ENCODE data around the gene SIPA1.

SIPA1 gene

DNA sequence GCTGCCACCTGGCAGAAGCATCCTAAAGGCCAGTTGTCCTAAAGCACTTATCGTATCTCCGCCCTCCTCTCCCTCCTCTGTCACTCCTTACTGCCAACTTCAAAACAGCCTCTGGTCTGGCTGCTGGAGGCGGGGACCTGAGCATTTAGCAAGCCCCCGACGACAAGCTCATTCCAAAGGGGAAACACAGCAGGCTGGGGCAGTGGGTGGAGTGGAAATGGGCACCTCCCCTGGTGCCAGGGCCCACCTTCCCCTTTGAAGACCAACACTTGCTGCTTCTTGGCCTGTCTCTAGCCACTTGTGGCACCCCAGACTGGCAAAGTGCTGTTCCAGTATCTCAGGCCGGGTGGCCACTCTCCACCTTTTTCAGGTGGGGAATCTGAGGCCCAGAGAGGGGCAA is 27.5 kb upstream of the SIPA1 start:
- no peak for DNase-seq

- DNase-seq: no peak
Measured at GRCh38 chr11:65611028-65611757, 26.7 kb upstream of the SIPA1 start.

DNA sequence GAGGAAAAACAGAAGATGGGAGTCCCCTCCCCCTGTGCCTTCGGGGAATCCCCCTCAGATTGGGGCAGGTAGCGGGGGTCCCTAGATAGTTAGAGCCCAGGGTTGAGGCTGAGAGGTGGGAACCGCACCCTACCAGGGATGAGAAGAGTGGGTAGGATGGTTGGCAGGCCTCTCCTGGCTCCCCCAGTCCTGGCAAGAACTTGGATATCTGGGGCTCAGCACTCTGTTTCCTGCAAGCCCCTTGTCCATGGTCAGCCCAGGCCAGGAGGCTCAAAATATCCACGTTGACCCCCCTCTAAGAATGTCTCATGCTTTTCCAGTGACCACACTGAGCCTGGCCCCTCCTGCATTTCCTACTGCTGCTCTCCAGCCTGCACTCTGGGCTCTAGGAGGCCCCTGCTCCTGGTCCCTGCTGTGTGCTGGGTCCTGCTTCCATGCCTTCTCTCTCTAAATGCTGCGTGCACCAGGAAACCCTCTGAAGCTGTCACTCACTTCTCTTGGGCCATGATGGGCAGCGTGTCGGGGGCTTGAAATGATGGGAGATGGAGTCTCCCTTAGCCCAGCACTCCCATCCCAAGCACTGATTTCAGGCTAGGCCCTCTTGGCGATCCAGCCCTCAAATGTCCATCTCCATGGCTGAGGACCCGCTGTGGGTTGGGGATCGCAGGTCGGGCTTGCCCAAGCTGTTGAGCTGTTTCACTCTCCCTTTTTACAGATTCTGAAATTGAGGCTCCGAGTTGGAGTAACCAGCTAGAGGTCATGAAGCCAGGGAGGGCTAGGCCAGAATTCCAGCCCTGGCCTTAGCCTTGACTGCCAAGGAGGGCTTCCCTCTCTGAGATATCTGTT is 25.9 kb upstream of the SIPA1 start:
- DNase-seq: no peak

DNA sequence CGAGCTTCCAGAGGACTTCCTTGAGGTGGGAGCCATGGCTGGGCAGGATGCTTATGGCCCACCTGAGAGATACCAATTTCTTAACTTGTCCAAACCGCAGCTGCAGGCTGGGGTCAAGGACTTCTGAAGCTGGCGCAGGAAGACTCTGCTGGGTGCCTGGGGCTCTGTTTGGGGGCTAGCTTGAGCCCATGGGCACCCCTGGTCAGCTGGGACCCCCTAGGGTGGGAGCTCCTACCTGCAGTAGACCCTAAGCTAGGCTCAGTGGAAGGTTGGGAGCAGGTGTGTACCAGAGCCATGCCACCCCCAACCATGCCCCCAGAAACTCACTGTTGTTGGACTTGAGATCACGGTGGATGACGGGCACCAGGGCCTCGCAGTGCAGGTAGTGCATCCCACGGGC is 25.2 kb upstream of the SIPA1 start:
- no peak for DNase-seq

- no peak for DNase-seq
Measured at GRCh38 chr11:65613091-65613928, 24.6 kb upstream of the SIPA1 start.

GRCh38 chr11:65615229-65615949 is 22.5 kb upstream of the SIPA1 start, which contains the start of gene PCNX3:
PCNX3 (plus strand) TSS chr11:65615776; CDS start chr11:65616312, 536 bp downstream.
- DNase-seq: peak; percentile 100

- peak; percentile 68 for DNase-seq
Measured at GRCh38 chr11:65615950-65616574, 21.8 kb upstream of the SIPA1 start.

DNA sequence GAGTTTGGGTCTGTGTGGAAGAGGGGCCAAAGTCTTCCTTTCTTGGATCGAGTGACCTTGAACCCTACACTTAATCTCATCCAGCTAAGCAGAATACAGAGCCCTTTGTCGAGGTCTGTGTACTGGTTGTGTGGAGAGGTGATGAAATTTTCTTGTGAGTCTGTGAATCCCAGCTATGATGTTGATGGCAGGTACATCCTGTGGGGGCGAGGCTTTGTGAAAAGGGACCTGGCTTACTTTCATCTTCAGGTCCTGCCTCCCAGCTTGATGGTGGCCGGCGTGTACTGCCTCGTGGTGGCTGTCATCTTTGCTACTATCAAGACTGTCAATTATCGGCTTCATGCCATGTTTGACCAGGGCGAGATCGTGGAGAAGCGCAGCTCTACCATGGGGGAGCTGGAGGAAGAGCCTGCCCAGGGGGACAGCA is 21.3 kb upstream of the SIPA1 start:
- no peak for DNase-seq

GRCh38 chr11:65617136-65617850 is 20.6 kb upstream of the SIPA1 start:
- no peak for DNase-seq

GRCh38 chr11:65617990-65618751 is 19.7 kb upstream of the SIPA1 start:
- no peak for DNase-seq

DNA sequence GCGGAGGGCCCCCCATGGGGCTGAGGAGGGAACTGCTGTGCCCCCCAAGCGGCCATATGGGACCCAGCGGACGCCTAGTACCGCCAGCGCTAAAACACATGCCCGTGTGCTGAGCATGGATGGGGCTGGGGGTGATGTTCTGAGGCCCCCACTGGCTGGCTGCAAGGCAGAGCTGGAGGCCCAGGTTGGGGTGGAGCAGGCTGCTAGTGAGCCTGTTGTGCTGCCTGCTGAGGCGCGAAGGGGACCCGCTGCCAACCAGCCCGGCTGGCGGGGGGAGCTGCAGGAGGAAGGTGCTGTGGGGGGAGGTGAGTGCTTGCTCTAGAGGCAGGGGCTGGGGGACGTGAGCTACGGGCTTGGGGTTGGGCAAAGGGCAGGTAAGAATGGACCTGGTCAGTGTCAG is 19.1 kb upstream of the SIPA1 start:
- DNase-seq: no peak

GRCh38 chr11:65619281-65619928 is 18.5 kb upstream of the SIPA1 start:
- DNase-seq: no peak

- DNase-seq: no peak
Measured at GRCh38 chr11:65620666-65621065, 17.2 kb upstream of the SIPA1 start.

GRCh38 chr11:65621460-65621859 is 16.4 kb upstream of the SIPA1 start:
- no peak for DNase-seq

DNA sequence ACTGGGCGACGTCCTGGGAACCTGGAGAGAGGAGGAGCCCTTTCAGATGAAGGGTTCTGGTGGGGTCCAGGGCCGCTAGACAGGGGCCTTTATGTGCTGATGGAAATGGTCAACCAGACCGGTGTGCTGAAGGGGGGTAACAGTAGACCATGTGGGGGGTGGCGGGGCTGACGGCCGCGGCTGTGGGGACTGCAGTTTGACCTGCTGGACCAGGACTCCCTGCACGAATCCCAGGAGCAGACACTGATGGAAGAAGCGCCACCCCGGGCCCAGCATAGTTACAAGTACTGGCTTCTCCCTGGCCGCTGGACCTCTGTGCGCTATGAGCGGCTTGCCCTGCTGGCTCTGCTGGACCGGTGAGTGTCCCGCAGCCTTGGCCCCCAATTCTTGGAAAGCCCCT is 15.9 kb upstream of the SIPA1 start:
- no peak for DNase-seq

DNA sequence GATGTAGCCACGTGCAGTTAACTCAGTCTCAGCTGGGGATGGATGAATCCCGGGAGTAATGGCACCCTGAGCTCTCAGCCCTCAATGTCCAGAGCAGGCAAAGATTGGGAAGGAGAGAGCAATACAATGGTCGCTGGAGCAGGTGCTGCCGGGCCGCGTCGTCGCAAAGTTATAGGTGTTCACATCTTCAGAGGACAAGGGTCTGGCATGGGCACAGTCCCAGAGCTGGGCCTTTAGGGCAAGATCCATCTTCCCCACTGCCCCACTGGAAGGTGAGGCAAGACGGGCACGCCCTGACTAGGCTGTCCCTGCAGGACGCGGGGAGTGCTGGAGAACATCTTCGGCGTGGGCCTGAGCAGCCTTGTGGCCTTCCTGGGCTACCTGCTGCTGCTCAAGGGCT is 14.7 kb upstream of the SIPA1 start:
- DNase-seq: no peak

GRCh38 chr11:65623852-65624616 is 13.9 kb upstream of the SIPA1 start:
- no peak for DNase-seq

- DNase-seq: no peak
Measured at GRCh38 chr11:65624931-65625627, 12.8 kb upstream of the SIPA1 start.

Data from NCI-H69 (cell line).